KMS-11 (cell line): Measurements from ENCODE around the gene USP34.
"Not testable (repeated sequence)": the region's sequence is repeated elsewhere in the genome, so short reads cannot be mapped to it uniquely, and the experiment has no call there.

ENCODE experiments used
- H2AFZ ChIP-seq: fragments of 200-600 bp; sonication (generic); 2 replicates; pipeline ENCODE4 v1.6.1; 2016; ENCODE audit warnings: antibody characterized with exemption, mixed run types, low read depth
- H3K27ac ChIP-seq: fragments of 200-600 bp; sonication (generic); 2 replicates; pipeline ENCODE4 v1.6.1; 2016; ENCODE audit warnings: mild to moderate bottlenecking, mixed run types
- H3K27me3 ChIP-seq: fragments of 200-600 bp; sonication (generic); 2 replicates; pipeline ENCODE4 v1.6.1; 2017; ENCODE audit warnings: mild to moderate bottlenecking, low read depth, mixed run types, moderate library complexity; ENCODE audit not compliant: insufficient read depth
- H3K36me3 ChIP-seq: fragments of 200-600 bp; sonication (generic); 2 replicates; pipeline ENCODE4 v1.6.1; 2017; ENCODE audit warnings: mild to moderate bottlenecking, mixed run types; ENCODE audit not compliant: insufficient read depth
- H3K4me1 ChIP-seq: fragments of 200-600 bp; sonication (generic); 2 replicates; pipeline ENCODE4 v1.6.1; 2016; ENCODE audit warnings: mild to moderate bottlenecking, low read depth, mixed run types; ENCODE audit not compliant: poor library complexity, severe bottlenecking
- H3K4me2 ChIP-seq: fragments of 200-600 bp; sonication (generic); 2 replicates; pipeline ENCODE4 v1.7.0; 2016; ENCODE audit warnings: mild to moderate bottlenecking, mixed run types
- H3K4me3 ChIP-seq: fragments of 200-600 bp; sonication (generic); IDR thresholded peaks from 2 replicates; pipeline ENCODE4 v1.6.1; 2017; ENCODE audit warnings: low read depth, low read length, mixed read lengths; ENCODE audit not compliant: insufficient read depth
- H3K79me2 ChIP-seq: fragments of 200-600 bp; sonication (generic); 2 replicates; pipeline ENCODE4 v1.6.1; 2016; ENCODE audit warnings: low read depth, mixed run types; ENCODE audit not compliant: insufficient read depth
- H3K9ac ChIP-seq: fragments of 200-600 bp; sonication (generic); 2 replicates; pipeline ENCODE4 v1.6.1; 2016; ENCODE audit warnings: mild to moderate bottlenecking, mixed run types
- H4K20me1 ChIP-seq: fragments of 200-600 bp; sonication (generic); 2 replicates; pipeline ENCODE4 v1.6.1; 2016; ENCODE audit warnings: mild to moderate bottlenecking, mixed run types; ENCODE audit not compliant: insufficient read depth
- TF ChIP-seq, protein P1 (sequence below): fragments of 200-600 bp; sonication (generic); conservative IDR thresholded peaks from 2 replicates; pipeline ENCODE4 v1.6.1; 2017; ENCODE audit warnings: low read depth, mild to moderate bottlenecking, antibody characterized with exemption, low read length, moderate library complexity, mixed read lengths

Gene USP34

DNA sequence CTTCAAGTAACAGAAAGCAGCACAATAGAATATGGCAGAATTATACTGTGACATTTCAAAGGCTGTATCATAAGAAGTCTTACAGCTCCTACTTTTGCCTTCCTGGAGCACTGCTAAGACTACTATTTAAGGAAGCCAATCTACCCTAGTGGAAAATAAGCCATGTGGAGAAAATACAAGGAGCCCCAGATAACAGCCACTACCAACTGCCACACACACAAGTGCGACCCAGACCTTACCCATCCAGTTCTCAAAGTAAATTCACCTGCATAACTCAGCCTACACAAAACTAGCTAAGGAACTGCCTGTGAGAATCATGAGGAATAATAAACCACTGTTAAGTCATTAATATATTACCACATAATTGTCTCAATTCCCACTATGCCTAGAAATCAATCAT is 66.4 kb downstream of the USP34 start:
- H2AFZ ChIP-seq, result no peak overlapping the region
- no peak overlapping the region for H3K27ac ChIP-seq
- H4K20me1 ChIP-seq, result no peaks in the 10 kb centered on the region
- H3K36me3 ChIP-seq, result peaks cover 3% of the 10 kb centered on the region; the same call in 1 of the 2 replicates
- H3K27me3 ChIP-seq, result no peaks in the 10 kb centered on the region
- TF ChIP-seq, protein P1, sequence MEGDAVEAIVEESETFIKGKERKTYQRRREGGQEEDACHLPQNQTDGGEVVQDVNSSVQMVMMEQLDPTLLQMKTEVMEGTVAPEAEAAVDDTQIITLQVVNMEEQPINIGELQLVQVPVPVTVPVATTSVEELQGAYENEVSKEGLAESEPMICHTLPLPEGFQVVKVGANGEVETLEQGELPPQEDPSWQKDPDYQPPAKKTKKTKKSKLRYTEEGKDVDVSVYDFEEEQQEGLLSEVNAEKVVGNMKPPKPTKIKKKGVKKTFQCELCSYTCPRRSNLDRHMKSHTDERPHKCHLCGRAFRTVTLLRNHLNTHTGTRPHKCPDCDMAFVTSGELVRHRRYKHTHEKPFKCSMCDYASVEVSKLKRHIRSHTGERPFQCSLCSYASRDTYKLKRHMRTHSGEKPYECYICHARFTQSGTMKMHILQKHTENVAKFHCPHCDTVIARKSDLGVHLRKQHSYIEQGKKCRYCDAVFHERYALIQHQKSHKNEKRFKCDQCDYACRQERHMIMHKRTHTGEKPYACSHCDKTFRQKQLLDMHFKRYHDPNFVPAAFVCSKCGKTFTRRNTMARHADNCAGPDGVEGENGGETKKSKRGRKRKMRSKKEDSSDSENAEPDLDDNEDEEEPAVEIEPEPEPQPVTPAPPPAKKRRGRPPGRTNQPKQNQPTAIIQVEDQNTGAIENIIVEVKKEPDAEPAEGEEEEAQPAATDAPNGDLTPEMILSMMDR, result no peak
- H3K4me1 ChIP-seq, result no peaks in the 10 kb centered on the region
- no peak overlapping the region for H3K4me2 ChIP-seq
- H3K9ac ChIP-seq, result no peak overlapping the region
- H3K4me3 ChIP-seq, result no peak overlapping the region
- H3K79me2 ChIP-seq, result peaks cover 14% of the 10 kb centered on the region; the same call in 1 of the 2 replicates

DNA sequence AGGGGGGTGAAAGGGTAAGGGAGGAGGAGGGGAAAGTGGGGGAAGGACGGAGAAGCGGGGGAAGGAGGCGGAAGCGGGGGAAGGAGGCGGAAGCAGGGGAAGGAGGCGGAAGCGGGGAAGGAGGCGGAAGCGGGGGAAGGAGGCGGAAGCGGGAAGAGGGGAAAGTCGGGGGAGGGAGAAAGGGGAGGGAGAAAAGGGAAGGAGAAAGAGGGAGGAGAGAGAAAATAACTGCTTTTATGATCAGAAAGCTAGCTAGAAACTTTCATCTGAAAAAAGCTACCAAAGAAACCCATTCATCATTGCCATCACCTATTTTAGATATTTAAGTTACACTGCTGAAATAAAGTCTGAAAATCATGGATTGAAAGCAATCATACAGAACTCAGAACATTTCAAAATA is 72.5 kb downstream of the USP34 start:
- Histone ChIP-seq H3K9ac (no peak overlapping the region), H3K27ac (no peak overlapping the region), H3K4me1 (no peaks in the 10 kb centered on the region), H3K4me2 (no peak overlapping the region), H3K79me2 (no peaks in the 10 kb centered on the region; the same call in 1 of the 2 replicates), H3K27me3 (no peaks in the 10 kb centered on the region), H4K20me1 (no peaks in the 10 kb centered on the region), H3K4me3 (no peak overlapping the region), H2AFZ (no peak overlapping the region), H3K36me3 (0 out of 2 replicates have a peak, but pooled peaks cover 3% of the 10 kb centered on the region)
- TF ChIP-seq, protein P1, result no peak

DNA sequence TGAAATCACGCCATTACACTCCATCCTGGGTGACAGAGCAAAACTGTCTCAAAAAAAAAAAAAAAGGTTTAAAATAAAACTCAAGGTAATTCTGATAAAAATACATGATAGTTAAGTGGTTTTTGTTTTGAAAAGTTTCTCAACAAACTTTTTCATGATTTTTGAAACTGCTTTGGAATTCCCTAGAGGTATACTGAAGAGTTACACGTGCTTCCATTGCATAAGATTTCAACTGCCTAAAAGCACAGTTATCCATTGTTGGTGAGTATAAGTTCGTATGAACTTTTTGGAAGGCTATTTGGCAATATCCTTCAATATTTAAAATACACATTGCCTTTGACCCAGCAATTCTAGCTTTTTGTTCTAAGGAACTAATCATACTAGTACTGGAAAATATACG is 74.9 kb downstream of the USP34 start:
- Histone ChIP-seq H3K36me3 (no peaks in the 10 kb centered on the region), H3K27me3 (no peaks in the 10 kb centered on the region), H3K9ac (no peak overlapping the region), H3K79me2 (no peaks in the 10 kb centered on the region; the same call in 1 of the 2 replicates), H2AFZ (no peak overlapping the region), H3K27ac (no peak overlapping the region), H3K4me3 (no peak overlapping the region), H4K20me1 (no peaks in the 10 kb centered on the region), H3K4me2 (no peak overlapping the region), H3K4me1 (no peaks in the 10 kb centered on the region)
- TF ChIP-seq, protein P1, result no peak

DNA sequence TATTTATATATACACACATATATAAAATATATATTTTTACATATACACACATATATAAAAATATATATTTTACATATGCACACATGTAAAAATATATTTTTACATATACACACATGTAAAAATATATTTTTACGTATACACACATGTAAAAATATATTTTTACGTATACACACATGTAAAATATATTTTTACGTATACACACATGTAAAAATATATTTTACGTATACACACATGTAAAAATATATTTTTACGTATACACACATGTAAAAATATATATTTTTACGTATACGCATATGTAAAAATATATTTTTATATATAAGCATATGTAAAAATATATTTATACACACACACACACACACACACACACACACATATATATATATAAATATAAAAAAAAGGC is 83.3 kb downstream of the USP34 start:
- not testable (repeated sequence) for H3K4me1 ChIP-seq, H4K20me1 ChIP-seq, H3K36me3 ChIP-seq

DNA sequence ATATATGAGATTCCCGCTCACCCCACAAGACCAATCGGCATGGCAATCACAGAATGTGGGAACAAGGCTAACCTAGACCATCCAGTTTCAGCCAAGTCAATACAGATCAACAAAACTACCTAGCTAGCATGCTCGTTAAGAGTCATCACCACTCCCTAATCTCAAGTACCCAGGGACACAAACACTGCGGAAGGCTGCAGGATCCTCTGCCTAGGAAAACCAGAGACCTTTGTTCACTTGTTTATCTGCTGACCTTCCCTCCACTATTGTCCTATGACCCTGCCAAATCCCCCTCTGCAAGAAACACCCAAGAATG is 90.0 kb downstream of the USP34 start:
- H2AFZ ChIP-seq, H3K79me2 ChIP-seq, H3K36me3 ChIP-seq, H3K4me3 ChIP-seq, H3K27ac ChIP-seq, H3K4me2 ChIP-seq, H3K9ac ChIP-seq, H4K20me1 ChIP-seq, H3K27me3 ChIP-seq, H3K4me1 ChIP-seq: not testable (repeated sequence)

More for the DNA sequence above, 83.3 kb downstream of the USP34 start:
- not testable (repeated sequence) for H3K27ac ChIP-seq, H3K79me2 ChIP-seq, H3K4me2 ChIP-seq, H2AFZ ChIP-seq, H3K9ac ChIP-seq, H3K27me3 ChIP-seq, H3K4me3 ChIP-seq
